Measurements from ENCODE around the gene PUS1. TPM values are rescaled to one million over a fixed set of nuclear protein-coding genes. Genes with fewer than 3 reads are reported as not detected.

The PUS1 gene
- total and polyA plus RNA-seq, 10 of the 15 experiments (the other 5 are each of a cell fraction or from before 2014, with no cell fraction given): 1.3 to 74.2 (median 25.4) TPM

DNA sequence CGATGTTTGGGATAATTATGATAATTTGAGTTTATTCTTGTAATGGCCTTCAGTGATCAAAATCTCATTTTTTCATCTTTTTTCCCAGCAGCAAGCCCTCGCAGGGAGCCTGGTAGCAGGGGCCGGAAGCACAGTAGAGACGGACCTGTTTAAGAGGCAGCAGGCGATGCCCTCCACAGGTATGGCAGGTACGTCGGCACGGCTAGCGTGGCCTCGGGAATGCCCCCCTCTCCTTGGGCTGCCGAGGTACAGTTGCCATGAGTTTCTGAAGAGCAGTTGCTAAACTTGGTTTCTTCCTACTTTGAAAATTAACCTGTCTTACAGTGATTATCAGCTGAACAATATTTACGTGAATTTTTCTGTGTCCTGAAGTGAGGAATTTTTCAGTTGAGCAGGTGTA is 50.5 kb downstream of the PUS1 start:
- FAIRE-seq: no peak
- 89% methylated on average over 12 of the region's 12 CpGs for WGBS (ENCODE audit: insufficient coverage, insufficient replicate concordance, low lambda C conversion rate, missing lambda C conversion rate)
- H3K9me3 ChIP-seq (replicated peaks; ENCODE audit: control insufficient read depth, insufficient read depth, low read length): no peaks in the 10 kb centered on the region
- ChIA-PET RAD21 (ENCODE audit: unreplicated experiment) (no interaction called here), SMC1A (ENCODE audit: uncharacterized antibody, unreplicated experiment) (no interaction called here), CTCF (no interaction called here), POLR2A (no interaction called here)
- no TSS peak for BruUV-seq (replicated peaks)
- H3K4me1 ChIP-seq (ENCODE audit: control insufficient read depth, insufficient read depth, low read length): no peaks in the 10 kb centered on the region
- no peak overlapping the region for H3K27ac ChIP-seq (ENCODE audit: control insufficient read depth, insufficient read depth)
- H4K20me1 ChIP-seq (ENCODE audit: control insufficient read depth, insufficient read depth): no peaks in the 10 kb centered on the region; the same call in 1 of the 2 replicates
- H3K4me2 ChIP-seq (ENCODE audit: control insufficient read depth, insufficient read depth): no peak overlapping the region
- H2AFZ ChIP-seq (ENCODE audit: control insufficient read depth, low read depth, low read length): no peak overlapping the region
- H3K27me3 ChIP-seq (replicated peaks in 1 of 2; ENCODE audit: control insufficient read depth in 2 of 2, insufficient read depth in 2 of 2, low read length in 1 of 2): no peaks in the 10 kb centered on the region
- DNase-seq (ENCODE audit: low read depth, low spot score): no peak
- H3K4me3 ChIP-seq: no peak overlapping the region
- in situ Hi-C loops (cut with MboI) (no loop called here), intact Hi-C loops (cut with micrococcal nuclease; ENCODE audit: unreplicated experiment) (no loop called here)
- H3K9ac ChIP-seq (ENCODE audit: control insufficient read depth, insufficient read depth, low read length): no peak overlapping the region
- peaks cover 2% of the 10 kb centered on the region; the same call in 1 of the 2 replicates for H3K79me2 ChIP-seq (ENCODE audit: control insufficient read depth, insufficient read depth, low read length)
- no peak for ATAC-seq
- H3K36me3 ChIP-seq (ENCODE audit: control insufficient read depth in 2 of 2, insufficient read depth in 2 of 2, low read length in 1 of 2): peaks cover 16 to 20% of the 10 kb centered on the region in 2 experiments
- TF ChIP-seq SMARCA5 (IDR thresholded peaks at IDR 0.05) (no peak), CEBPB (IDR thresholded peaks at IDR 0.05; ENCODE audit: borderline replicate concordance in 1 of 2, low read depth in 2 of 2, low read length in 2 of 2) (no peak), CBX5 (IDR thresholded peaks at IDR 0.05; ENCODE audit: low read depth) (no peak), JUNB (IDR thresholded peaks at IDR 0.05) (no peak), PAX8 (IDR thresholded peaks at IDR 0.05) (no peak), ZNF384 (IDR thresholded peaks at IDR 0.05; ENCODE audit: borderline replicate concordance, low read depth, low read length) (no peak), FOXM1 (IDR thresholded peaks at IDR 0.05; ENCODE audit: low read depth, low read length) (no peak), CBFB (IDR thresholded peaks at IDR 0.05; ENCODE audit: low read depth) (no peak), HDAC6 (IDR thresholded peaks at IDR 0.05; ENCODE audit: unreplicated experiment) (no peak), SPI1 (IDR thresholded peaks at IDR 0.05; ENCODE audit: borderline replicate concordance, insufficient read depth, low read depth, low read length) (no peak)
- TF ChIP-seq, protein P1, sequence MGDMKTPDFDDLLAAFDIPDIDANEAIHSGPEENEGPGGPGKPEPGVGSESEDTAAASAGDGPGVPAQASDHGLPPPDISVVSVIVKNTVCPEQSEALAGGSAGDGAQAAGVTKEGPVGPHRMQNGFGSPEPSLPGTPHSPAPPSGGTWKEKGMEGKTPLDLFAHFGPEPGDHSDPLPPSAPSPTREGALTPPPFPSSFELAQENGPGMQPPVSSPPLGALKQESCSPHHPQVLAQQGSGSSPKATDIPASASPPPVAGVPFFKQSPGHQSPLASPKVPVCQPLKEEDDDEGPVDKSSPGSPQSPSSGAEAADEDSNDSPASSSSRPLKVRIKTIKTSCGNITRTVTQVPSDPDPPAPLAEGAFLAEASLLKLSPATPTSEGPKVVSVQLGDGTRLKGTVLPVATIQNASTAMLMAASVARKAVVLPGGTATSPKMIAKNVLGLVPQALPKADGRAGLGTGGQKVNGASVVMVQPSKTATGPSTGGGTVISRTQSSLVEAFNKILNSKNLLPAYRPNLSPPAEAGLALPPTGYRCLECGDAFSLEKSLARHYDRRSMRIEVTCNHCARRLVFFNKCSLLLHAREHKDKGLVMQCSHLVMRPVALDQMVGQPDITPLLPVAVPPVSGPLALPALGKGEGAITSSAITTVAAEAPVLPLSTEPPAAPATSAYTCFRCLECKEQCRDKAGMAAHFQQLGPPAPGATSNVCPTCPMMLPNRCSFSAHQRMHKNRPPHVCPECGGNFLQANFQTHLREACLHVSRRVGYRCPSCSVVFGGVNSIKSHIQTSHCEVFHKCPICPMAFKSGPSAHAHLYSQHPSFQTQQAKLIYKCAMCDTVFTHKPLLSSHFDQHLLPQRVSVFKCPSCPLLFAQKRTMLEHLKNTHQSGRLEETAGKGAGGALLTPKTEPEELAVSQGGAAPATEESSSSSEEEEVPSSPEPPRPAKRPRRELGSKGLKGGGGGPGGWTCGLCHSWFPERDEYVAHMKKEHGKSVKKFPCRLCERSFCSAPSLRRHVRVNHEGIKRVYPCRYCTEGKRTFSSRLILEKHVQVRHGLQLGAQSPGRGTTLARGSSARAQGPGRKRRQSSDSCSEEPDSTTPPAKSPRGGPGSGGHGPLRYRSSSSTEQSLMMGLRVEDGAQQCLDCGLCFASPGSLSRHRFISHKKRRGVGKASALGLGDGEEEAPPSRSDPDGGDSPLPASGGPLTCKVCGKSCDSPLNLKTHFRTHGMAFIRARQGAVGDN (IDR thresholded peaks at IDR 0.05): no peak
- TF ChIP-seq, protein P2, sequence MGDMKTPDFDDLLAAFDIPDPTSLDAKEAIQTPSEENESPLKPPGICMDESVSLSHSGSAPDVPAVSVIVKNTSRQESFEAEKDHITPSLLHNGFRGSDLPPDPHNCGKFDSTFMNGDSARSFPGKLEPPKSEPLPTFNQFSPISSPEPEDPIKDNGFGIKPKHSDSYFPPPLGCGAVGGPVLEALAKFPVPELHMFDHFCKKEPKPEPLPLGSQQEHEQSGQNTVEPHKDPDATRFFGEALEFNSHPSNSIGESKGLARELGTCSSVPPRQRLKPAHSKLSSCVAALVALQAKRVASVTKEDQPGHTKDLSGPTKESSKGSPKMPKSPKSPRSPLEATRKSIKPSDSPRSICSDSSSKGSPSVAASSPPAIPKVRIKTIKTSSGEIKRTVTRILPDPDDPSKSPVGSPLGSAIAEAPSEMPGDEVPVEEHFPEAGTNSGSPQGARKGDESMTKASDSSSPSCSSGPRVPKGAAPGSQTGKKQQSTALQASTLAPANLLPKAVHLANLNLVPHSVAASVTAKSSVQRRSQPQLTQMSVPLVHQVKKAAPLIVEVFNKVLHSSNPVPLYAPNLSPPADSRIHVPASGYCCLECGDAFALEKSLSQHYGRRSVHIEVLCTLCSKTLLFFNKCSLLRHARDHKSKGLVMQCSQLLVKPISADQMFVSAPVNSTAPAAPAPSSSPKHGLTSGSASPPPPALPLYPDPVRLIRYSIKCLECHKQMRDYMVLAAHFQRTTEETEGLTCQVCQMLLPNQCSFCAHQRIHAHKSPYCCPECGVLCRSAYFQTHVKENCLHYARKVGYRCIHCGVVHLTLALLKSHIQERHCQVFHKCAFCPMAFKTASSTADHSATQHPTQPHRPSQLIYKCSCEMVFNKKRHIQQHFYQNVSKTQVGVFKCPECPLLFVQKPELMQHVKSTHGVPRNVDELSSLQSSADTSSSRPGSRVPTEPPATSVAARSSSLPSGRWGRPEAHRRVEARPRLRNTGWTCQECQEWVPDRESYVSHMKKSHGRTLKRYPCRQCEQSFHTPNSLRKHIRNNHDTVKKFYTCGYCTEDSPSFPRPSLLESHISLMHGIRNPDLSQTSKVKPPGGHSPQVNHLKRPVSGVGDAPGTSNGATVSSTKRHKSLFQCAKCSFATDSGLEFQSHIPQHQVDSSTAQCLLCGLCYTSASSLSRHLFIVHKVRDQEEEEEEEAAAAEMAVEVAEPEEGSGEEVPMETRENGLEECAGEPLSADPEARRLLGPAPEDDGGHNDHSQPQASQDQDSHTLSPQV (IDR thresholded peaks at IDR 0.05): no peak
- TF ChIP-seq, protein P3, sequence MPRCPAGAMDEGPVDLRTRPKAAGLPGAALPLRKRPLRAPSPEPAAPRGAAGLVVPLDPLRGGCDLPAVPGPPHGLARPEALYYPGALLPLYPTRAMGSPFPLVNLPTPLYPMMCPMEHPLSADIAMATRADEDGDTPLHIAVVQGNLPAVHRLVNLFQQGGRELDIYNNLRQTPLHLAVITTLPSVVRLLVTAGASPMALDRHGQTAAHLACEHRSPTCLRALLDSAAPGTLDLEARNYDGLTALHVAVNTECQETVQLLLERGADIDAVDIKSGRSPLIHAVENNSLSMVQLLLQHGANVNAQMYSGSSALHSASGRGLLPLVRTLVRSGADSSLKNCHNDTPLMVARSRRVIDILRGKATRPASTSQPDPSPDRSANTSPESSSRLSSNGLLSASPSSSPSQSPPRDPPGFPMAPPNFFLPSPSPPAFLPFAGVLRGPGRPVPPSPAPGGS (IDR thresholded peaks at IDR 0.05; ENCODE audit: borderline replicate concordance, insufficient read depth, low read depth, low read length, poor library complexity, severe bottlenecking): no peak
- TF ChIP-seq, protein P4, sequence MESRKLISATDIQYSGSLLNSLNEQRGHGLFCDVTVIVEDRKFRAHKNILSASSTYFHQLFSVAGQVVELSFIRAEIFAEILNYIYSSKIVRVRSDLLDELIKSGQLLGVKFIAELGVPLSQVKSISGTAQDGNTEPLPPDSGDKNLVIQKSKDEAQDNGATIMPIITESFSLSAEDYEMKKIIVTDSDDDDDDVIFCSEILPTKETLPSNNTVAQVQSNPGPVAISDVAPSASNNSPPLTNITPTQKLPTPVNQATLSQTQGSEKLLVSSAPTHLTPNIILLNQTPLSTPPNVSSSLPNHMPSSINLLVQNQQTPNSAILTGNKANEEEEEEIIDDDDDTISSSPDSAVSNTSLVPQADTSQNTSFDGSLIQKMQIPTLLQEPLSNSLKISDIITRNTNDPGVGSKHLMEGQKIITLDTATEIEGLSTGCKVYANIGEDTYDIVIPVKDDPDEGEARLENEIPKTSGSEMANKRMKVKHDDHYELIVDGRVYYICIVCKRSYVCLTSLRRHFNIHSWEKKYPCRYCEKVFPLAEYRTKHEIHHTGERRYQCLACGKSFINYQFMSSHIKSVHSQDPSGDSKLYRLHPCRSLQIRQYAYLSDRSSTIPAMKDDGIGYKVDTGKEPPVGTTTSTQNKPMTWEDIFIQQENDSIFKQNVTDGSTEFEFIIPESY (IDR thresholded peaks at IDR 0.05): no peak

Measured in GM12878 (cell line).